IMR-90 (cell line): Measurements from ENCODE around the gene INTU. TPM values are rescaled to one million over a fixed set of nuclear protein-coding genes. Genes with fewer than 3 reads are reported as not detected.

ENCODE experiments used
- ATAC-seq: fragments of 200-7000 bp; cut with Tn5 transposase; 2 replicates; pipeline ENCODE4 v1.9.1; 2020; ENCODE audit warnings: low read depth, mild to moderate bottlenecking, moderate library complexity
- BruUV-seq: library from RNA; stranded (reverse); fragments of 400-500 nt; replicated peaks from 2 replicates; lab custom pipeline; 2021; lab: Mats Ljungman, UMichigan
- CTCF ChIA-PET: fragments of 300-600 bp; formaldehyde crosslinking; extraction: SDS; loops from one replicate; lab custom pipeline; 2021; ENCODE audit warnings: antibody characterized with exemption; lab: Yijun Ruan, JAX
- POLR2A ChIA-PET: fragments of 300-600 bp; sonication (Branson Sonifier 250); formaldehyde crosslinking; loops from one replicate; lab custom pipeline; 2022; ENCODE audit warnings: antibody characterized with exemption; ENCODE audit not compliant: unreplicated experiment; lab: Charles Lee
- DNase-seq: peaks from one replicate; pipeline ENCODE4 v3.0.0; 2013
- H2AFZ ChIP-seq: replicated peaks from 2 replicates; pipeline ENCODE3; 2013; ENCODE audit warnings: low read length, mild to moderate bottlenecking; ENCODE audit not compliant: poor library complexity
- H2AK5ac ChIP-seq: 2 replicates; pipeline ENCODE4 v1.6.1; 2013; ENCODE audit warnings: low read depth, low read length, inconsistent platforms
- H2AK9ac ChIP-seq: replicated peaks from 2 replicates; pipeline ENCODE3; 2013; ENCODE audit warnings: mild to moderate bottlenecking, low read depth, low read length, moderate library complexity; ENCODE audit not compliant: poor library complexity
- H2BK120ac ChIP-seq: 2 replicates; pipeline ENCODE4 v1.6.1; 2013; ENCODE audit warnings: low read depth, low read length, inconsistent platforms
- H2BK15ac ChIP-seq: 3 replicates; pipeline ENCODE4 v1.6.1; 2013; ENCODE audit warnings: low read depth, low read length, inconsistent platforms
- H2BK20ac ChIP-seq: 2 replicates; pipeline ENCODE4 v1.6.1; 2013; ENCODE audit warnings: low read depth, mild to moderate bottlenecking, inconsistent platforms, low read length, moderate library complexity
- H2BK5ac ChIP-seq: 2 replicates; pipeline ENCODE4 v1.6.1; 2013; ENCODE audit warnings: mild to moderate bottlenecking, low read depth, low read length, inconsistent platforms; ENCODE audit not compliant: poor library complexity, severe bottlenecking
- H3K14ac ChIP-seq: replicated peaks from 2 replicates; pipeline ENCODE4 v1.6.1; 2013; ENCODE audit warnings: low read depth, low read length, inconsistent platforms
- H3K18ac ChIP-seq: 2 replicates; pipeline ENCODE4 v1.6.1; 2013; ENCODE audit warnings: low read depth, low read length, control low read depth
- H3K23ac ChIP-seq: 2 replicates; pipeline ENCODE4 v1.6.1; 2013; ENCODE audit warnings: low read depth, low read length, inconsistent platforms
- H3K27ac ChIP-seq: 2 replicates; pipeline ENCODE4 v1.5.1; 2013; ENCODE audit warnings: mild to moderate bottlenecking, control low read depth, low read length; ENCODE audit not compliant: insufficient read depth
- H3K27me3 ChIP-seq: 2 replicates; pipeline ENCODE4 v1.6.1; 2013; ENCODE audit warnings: low read length; ENCODE audit not compliant: control insufficient read depth, insufficient read depth
- H3K36me3 ChIP-seq: 2 replicates; pipeline ENCODE4 v1.6.1; 2013; ENCODE audit warnings: low read length, mixed read lengths; ENCODE audit not compliant: control insufficient read depth, insufficient read depth
- H3K4ac ChIP-seq: 2 replicates; pipeline ENCODE4 v1.6.1; 2013; ENCODE audit warnings: low read depth, low read length, inconsistent platforms
- H3K4me1 ChIP-seq: 2 replicates; pipeline ENCODE4 v1.6.1; 2013; ENCODE audit warnings: low read length, mixed read lengths; ENCODE audit not compliant: control insufficient read depth, insufficient read depth
- H3K4me2 ChIP-seq: 2 replicates; pipeline ENCODE4 v1.6.1; 2013; ENCODE audit warnings: low read depth, mild to moderate bottlenecking, control low read depth, low read length, moderate library complexity
- H3K4me3 ChIP-seq: 2 replicates; pipeline ENCODE4 v1.5.1; 2013; ENCODE audit warnings: low read depth, mild to moderate bottlenecking, control low read depth, low read length, moderate library complexity; ENCODE audit not compliant: insufficient read depth
- H3K56ac ChIP-seq: 2 replicates; pipeline ENCODE4 v1.6.1; 2013; ENCODE audit warnings: low read length, inconsistent platforms; ENCODE audit not compliant: insufficient read depth; ENCODE audit errors: extremely low read depth
- H3K79me1 ChIP-seq, 2 experiments: 2 replicates each; pipeline ENCODE4 v1.6.1; 2013; ENCODE audit warnings: low read length in 2 of 2, inconsistent platforms in 1 of 2, low read depth in 1 of 2
- H3K9ac ChIP-seq: 2 replicates; pipeline ENCODE4 v1.6.1; 2013; ENCODE audit warnings: low read depth, low read length, control low read depth
- H3K9me1 ChIP-seq: 2 replicates; pipeline ENCODE4 v1.6.1; 2013; ENCODE audit warnings: low read length, inconsistent platforms; ENCODE audit not compliant: insufficient read depth
- H3K9me3 ChIP-seq: 2 replicates; pipeline ENCODE4 v1.6.1; 2013; ENCODE audit warnings: low read length; ENCODE audit not compliant: control insufficient read depth, insufficient read depth
- H4K20me1 ChIP-seq: 2 replicates; pipeline ENCODE4 v1.6.1; 2013; ENCODE audit warnings: low read length, inconsistent platforms; ENCODE audit not compliant: insufficient read depth
- H4K5ac ChIP-seq: 2 replicates; pipeline ENCODE4 v1.6.1; 2013; ENCODE audit warnings: mild to moderate bottlenecking, low read depth, low read length, control low read depth
- H4K8ac ChIP-seq, 2 experiments: 2 replicates each; pipeline ENCODE4 v1.6.1; 2013; ENCODE audit warnings: low read depth in 2 of 2, low read length in 2 of 2, control low read depth in 1 of 2, inconsistent platforms in 1 of 2
- H4K91ac ChIP-seq: 2 replicates; pipeline ENCODE4 v1.6.1; 2013; ENCODE audit warnings: low read depth, low read length, inconsistent platforms; ENCODE audit not compliant: insufficient read depth
- BHLHE40 ChIP-seq: fragments of 150-350 bp; IDR thresholded peaks from 2 replicates; pipeline ENCODE4 v1.6.1; 2016; ENCODE audit warnings: mild to moderate bottlenecking, low read depth, low read length
- FOS ChIP-seq: fragments of 150-350 bp; IDR thresholded peaks from 2 replicates; pipeline ENCODE4 v1.6.1; 2016; ENCODE audit warnings: low read depth, low read length
- MAFK ChIP-seq: IDR thresholded peaks from 2 replicates; pipeline ENCODE4 v1.6.1; 2012; ENCODE audit warnings: low read depth, low read length, improper control_type of control experiment
- MAZ ChIP-seq: IDR thresholded peaks from 2 replicates; pipeline ENCODE4 v1.6.1; 2012; ENCODE audit warnings: low read depth, mild to moderate bottlenecking, low read length, improper control_type of control experiment, moderate library complexity, borderline replicate concordance
- MXI1 ChIP-seq: IDR thresholded peaks from 2 replicates; pipeline ENCODE4 v1.6.1; 2012; ENCODE audit warnings: low read depth, mild to moderate bottlenecking, low read length, moderate library complexity, borderline replicate concordance
- RAD21 ChIP-seq: IDR thresholded peaks from 2 replicates; pipeline ENCODE4 v1.6.1; 2012; ENCODE audit warnings: low read length, improper control_type of control experiment
- RCOR1 ChIP-seq: IDR thresholded peaks from 2 replicates; pipeline ENCODE4 v1.6.1; 2012; ENCODE audit warnings: mild to moderate bottlenecking, low read length, improper control_type of control experiment; ENCODE audit not compliant: insufficient replicate concordance
- SMC3 ChIP-seq: fragments of 150-350 bp; IDR thresholded peaks from 2 replicates; pipeline ENCODE4 v1.6.1; 2016; ENCODE audit warnings: low read depth, mild to moderate bottlenecking, antibody characterized with exemption, low read length, moderate library complexity
- WGBS, 2 experiments: methylation state at CpG; one replicate each; pipeline versions ENCODE4 v1.1.5 to v1.1.7; 2013; ENCODE audit warnings: missing lambda C conversion rate in 2 of 2; ENCODE audit not compliant: insufficient read length in 1 of 2; ENCODE audit errors: extremely low coverage in 2 of 2; 5-methylcytosine and 5-hydroxymethylcytosine counted together
- dilution Hi-C: fragments of 300-500 bp; cut with HindIII; formaldehyde crosslinking; loops from one replicate; pipeline ENCODE4 v1.14.3; 2018; ENCODE audit warnings: low sequenced_read_pairs; ENCODE audit not compliant: unreplicated experiment
- in situ Hi-C: fragments of 300-500 bp; cut with MboI; formaldehyde crosslinking; loops from 3 replicates; pipeline ENCODE4 v1.14.3; 2019; ENCODE audit warnings: low sequenced_read_pairs, inconsistent platforms, mixed read lengths
- intact Hi-C: fragments of 100-400 bp; cut with micrococcal nuclease; formaldehyde crosslinking; loops from 2 replicates; pipeline ENCODE4 v1.10.0; 2022
- polyA plus RNA-seq, 3 experiments: library from polyadenylated mRNA; depleted of rRNA; stranded (reverse); fragments of >200 nt; gene quantifications; 2 replicates each; pipeline ENCODE4 v1.2.3, GENCODE V29; 2012; ENCODE audit warnings: low replicate concordance in 1 of 3
- total RNA-seq: library from RNA; depleted of rRNA; stranded (reverse); fragments of >200 nt; gene quantifications from 2 replicates; pipeline ENCODE4 v1.2.3, GENCODE V29; 2012

INTU gene
- total and polyA plus RNA-seq, 2 of the 4 experiments (the other 2 are of a cell fraction): 6.5 to 10.8 TPM

DNA sequence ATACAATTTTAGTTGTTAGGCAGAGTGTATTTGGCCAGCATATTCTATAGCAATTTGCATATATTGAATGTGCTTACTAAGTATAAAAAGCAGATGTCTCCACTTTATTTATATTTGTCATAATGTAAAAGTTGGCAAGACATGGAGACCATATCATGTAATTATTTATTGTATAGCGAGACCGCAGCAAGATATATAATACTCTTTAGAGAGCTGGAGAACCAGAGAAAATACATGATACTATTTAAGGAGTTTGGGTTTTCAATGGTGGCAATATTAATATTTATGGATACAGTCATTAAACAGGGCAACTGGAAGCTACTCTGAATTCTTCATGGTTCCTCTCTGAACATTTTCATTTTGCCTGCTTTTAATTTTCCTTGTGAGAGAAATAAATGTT, 35.0 kb downstream of the INTU start:
- no peak for TF ChIP-seq MXI1
- TF ChIP-seq BHLHE40: no peak
- TF ChIP-seq SMC3: no peak
- no peak for TF ChIP-seq RAD21
- TF ChIP-seq FOS: no peak
- no peak for TF ChIP-seq RCOR1
- no peak for TF ChIP-seq MAZ
- TF ChIP-seq MAFK: no peak
- in situ Hi-C loops: no loop called here
- Histone ChIP-seq H3K14ac (no peak overlapping the region), H2BK20ac (no peak overlapping the region), H2AFZ (no peak overlapping the region), H3K23ac (no peak overlapping the region), H3K27me3 (no peaks in the 10 kb centered on the region), H3K79me1 (no peaks in the 10 kb centered on the region; a peak in 1 of 4 replicates), H3K56ac (no peak overlapping the region), H3K4ac (no peak overlapping the region), H4K20me1 (no peaks in the 10 kb centered on the region), H2BK120ac (no peak overlapping the region), H2BK5ac (no peak overlapping the region), H3K9me3 (no peaks in the 10 kb centered on the region), H3K4me2 (no peak overlapping the region), H3K36me3 (0 out of 2 replicates have a peak, but pooled peaks cover 2% of the 10 kb centered on the region), H3K27ac (no peak overlapping the region), H4K91ac (no peak overlapping the region), H3K18ac (no peak overlapping the region), H3K9ac (no peak overlapping the region), H2AK5ac (no peak overlapping the region), H4K8ac (no peak overlapping the region), H2AK9ac (no peak overlapping the region), H3K4me1 (no peaks in the 10 kb centered on the region), H4K5ac (no peak overlapping the region), H3K4me3 (no peak overlapping the region), H3K9me1 (no peaks in the 10 kb centered on the region), H2BK15ac (no peak overlapping the region)
- dilution Hi-C loops: no loop called here
- no TSS peak for BruUV-seq
- ATAC-seq (no peak), DNase-seq (no peak)
- ChIA-PET POLR2A (no interaction called here), CTCF (no interaction called here)
- no CpG with 5 or more reads among the region's 2 CpGs for WGBS, 2 experiments
- intact Hi-C loops: no loop called here
